CD14-positive monocyte (primary cell): Measurements from ENCODE around the gene OCLN. TPM values are rescaled to one million over a fixed set of nuclear protein-coding genes. Genes with fewer than 3 reads are reported as not detected.

Source experiments
- DNase-seq, 3 donors: peaks; one replicate each; pipeline ENCODE4 v3.0.0-alpha.2; 2011 to 2022
- H2AFZ ChIP-seq: 2 replicates; pipeline ENCODE4 v1.6.0; 2012; ENCODE audit warnings: mild to moderate bottlenecking, low read depth, low read length, inconsistent platforms; ENCODE audit not compliant: insufficient read depth, poor library complexity, severe bottlenecking
- H3K27ac ChIP-seq, 2 donors: 1 replicate in 1 of 2; 2 replicates in 1 of 2; pipeline ENCODE4 v1.5.1; 2012 to 2013; ENCODE audit warnings: low read length in 2 of 2, control low read depth in 1 of 2, inconsistent platforms in 1 of 2, low read depth in 1 of 2, mild to moderate bottlenecking in 1 of 2
- H3K27me3 ChIP-seq, 2 donors: one replicate each; pipeline versions ENCODE4 v1.6.0 to v1.6.1; 2011 to 2013; ENCODE audit warnings: low read length in 2 of 2; ENCODE audit not compliant: control insufficient read depth in 2 of 2, insufficient read depth in 2 of 2
- H3K36me3 ChIP-seq, 2 donors: replicated peaks in 1 of 2; 1 replicate in 1 of 2; 2 replicates in 1 of 2; pipeline versions ENCODE4 v1.5.1 to v1.6.1; 2012 to 2013; ENCODE audit warnings: low read length in 2 of 2, control low read depth in 1 of 2, inconsistent platforms in 1 of 2, mild to moderate bottlenecking in 1 of 2; ENCODE audit not compliant: insufficient read depth in 2 of 2, control insufficient read depth in 1 of 2
- H3K4me1 ChIP-seq, 2 donors: 1 replicate in 1 of 2; 2 replicates in 1 of 2; pipeline versions ENCODE4 v1.5.1 to v1.6.1; 2012 to 2013; ENCODE audit warnings: low read length in 2 of 2, control low read depth in 1 of 2, inconsistent platforms in 1 of 2, mild to moderate bottlenecking in 1 of 2, moderate library complexity in 1 of 2; ENCODE audit not compliant: insufficient read depth in 2 of 2, control insufficient read depth in 1 of 2
- H3K4me2 ChIP-seq: replicated peaks from 2 replicates; pipeline ENCODE3; 2012; ENCODE audit warnings: low read length, moderate library complexity, mild to moderate bottlenecking; ENCODE audit not compliant: poor library complexity, severe bottlenecking; ENCODE audit errors: extremely low read depth
- H3K4me3 ChIP-seq, 3 experiments: fragments of 200-600 bp in 1 of 3; sonication (generic) in 1 of 3; replicated peaks in 1 of 3; 1 replicate in 2 of 3; 2 replicates in 1 of 3; pipeline ENCODE4 v1.5.1; 2011 to 2013; ENCODE audit warnings: low read length in 3 of 3, mild to moderate bottlenecking in 3 of 3, control low read depth in 2 of 3, low read depth in 2 of 3, inconsistent platforms in 1 of 3, moderate library complexity in 1 of 3
- H3K79me2 ChIP-seq: 2 replicates; pipeline ENCODE4 v1.6.0; 2012; ENCODE audit warnings: mild to moderate bottlenecking, control low read depth, inconsistent platforms, low read length, moderate library complexity; ENCODE audit not compliant: insufficient read depth
- H3K9ac ChIP-seq: 2 replicates; pipeline ENCODE4 v1.6.0; 2017; ENCODE audit warnings: low read length, mild to moderate bottlenecking; ENCODE audit not compliant: insufficient read depth, poor library complexity, severe bottlenecking
- H3K9me3 ChIP-seq, 2 donors: replicated peaks in 1 of 2; 1 replicate in 1 of 2; 2 replicates in 1 of 2; pipeline versions ENCODE4 v1.5.1 to v1.6.1; 2012 to 2013; ENCODE audit warnings: low read length in 2 of 2, control low read depth in 1 of 2; ENCODE audit not compliant: control insufficient read depth in 1 of 2, insufficient read depth in 1 of 2
- H4K20me1 ChIP-seq: 2 replicates; pipeline ENCODE4 v1.6.0; 2012; ENCODE audit warnings: mild to moderate bottlenecking, low read length, control low read depth, moderate library complexity; ENCODE audit not compliant: insufficient read depth
- H3K27ac Mint-ChIP-seq, 7 donors: one replicate each; pipeline ENCODE4 v1.8.0; 2020; ENCODE audit warnings: mild to moderate bottlenecking in 7 of 7, mixed read lengths in 7 of 7, moderate library complexity in 6 of 7, inconsistent platforms in 2 of 7
- H3K27me3 Mint-ChIP-seq, 3 donors: one replicate each; pipeline ENCODE4 v1.8.0; 2021 to 2022; ENCODE audit warnings: low read depth in 3 of 3, mild to moderate bottlenecking in 3 of 3, mixed read lengths in 3 of 3, moderate library complexity in 3 of 3, inconsistent platforms in 1 of 3
- H3K36me3 Mint-ChIP-seq, 2 donors: one replicate each; pipeline ENCODE4 v1.8.0; 2020; ENCODE audit warnings: mixed read lengths in 2 of 2, inconsistent platforms in 1 of 2, mild to moderate bottlenecking in 1 of 2
- H3K4me1 Mint-ChIP-seq: one replicate; pipeline ENCODE4 v1.8.0; 2020; ENCODE audit warnings: mild to moderate bottlenecking, mixed read lengths
- H3K4me3 Mint-ChIP-seq, 2 donors: one replicate each; pipeline ENCODE4 v1.8.0; 2020; ENCODE audit warnings: mild to moderate bottlenecking in 2 of 2, mixed read lengths in 2 of 2, moderate library complexity in 1 of 2
- H3K9me3 Mint-ChIP-seq, 7 donors: one replicate each; pipeline ENCODE4 v1.8.0; 2020 to 2022; ENCODE audit warnings: mixed read lengths in 7 of 7, mild to moderate bottlenecking in 6 of 7, moderate library complexity in 6 of 7, inconsistent platforms in 2 of 7
- CTCF ChIP-seq: fragments of 200-600 bp; IDR thresholded peaks from one replicate; pipeline ENCODE4 v1.8.0; 2022; ENCODE audit warnings: antibody characterized with exemption, mild to moderate bottlenecking
- WGBS: methylation state at CpG from one replicate; pipeline ENCODE4 v1.1.5; 2013; ENCODE audit warnings: missing lambda C conversion rate; ENCODE audit not compliant: insufficient coverage; 5-methylcytosine and 5-hydroxymethylcytosine counted together
- intact Hi-C, 2 donors: fragments of 100-400 bp; cut with micrococcal nuclease; formaldehyde crosslinking; loops; one replicate each; pipeline versions ENCODE4 v1.15.0 to v1.15.1; 2023
- polyA plus RNA-seq, 3 donors: library from polyadenylated mRNA; depleted of rRNA in 1 of 3; unstranded in 2 of 3; stranded (reverse) in 1 of 3; fragments of 300-500 nt in 2 of 3; fragments of >200 nt in 1 of 3; fragmentation: Illumina TruSeq in 2 of 3; gene quantifications; 1 replicate in 2 of 3; 2 replicates in 1 of 3; pipeline ENCODE4 v1.2.3, GENCODE V29; 2012 to 2021

OCLN gene
- polyA plus RNA-seq, 3 donors = 0.03 to 0.15 TPM; not detected in 1

- Histone ChIP-seq H2AFZ (peak overlapping the region; percentile 91), H3K27me3 (peaks cover 14 to 36% of the 10 kb centered on the region in 2 donors), H3K9ac (peak overlapping the region; percentile 59), H3K27ac (no peak overlapping the region), H4K20me1 (no peaks in the 10 kb centered on the region), H3K4me3 (peak overlapping the region in 2 of 3 experiments; percentile 45 to 90), H3K79me2 (no peaks in the 10 kb centered on the region), H3K4me1 (peaks cover 18 to 26% of the 10 kb centered on the region in 2 donors), H3K4me2 (peak overlapping the region; percentile 100), H3K9me3 (peaks cover 0 to 5% of the 10 kb centered on the region in 2 donors), H3K36me3 (no peaks in the 10 kb centered on the region)
- peaks cover 0 to 6% (median 0%) of the 10 kb centered on the region in 7 donors for H3K9me3 Mint-ChIP-seq
- H3K4me1 Mint-ChIP-seq = peaks cover 21% of the 10 kb centered on the region
- peaks cover 0 to 5% of the 10 kb centered on the region in 2 donors for H3K36me3 Mint-ChIP-seq
- peak overlapping the region; percentile 86 to 94 for H3K4me3 Mint-ChIP-seq
- intact Hi-C loops = no loop called here
- peak overlapping the region in 1 of 7 donors; percentile 2 for H3K27ac Mint-ChIP-seq
- peaks cover 23 to 38% (median 28%) of the 10 kb centered on the region in 3 donors for H3K27me3 Mint-ChIP-seq
- TF ChIP-seq CTCF = no peak
- no peak for DNase-seq
- 11% methylated on average over 14 of the region's 17 CpGs for whole genome bisulfite sequencing
Measured at GRCh38 chr5:69491838-69492390, 676 bp upstream of the OCLN start.

GRCh38 chr5:69492923-69493395 is 369 bp downstream of the OCLN start:
- intact Hi-C loops = no loop called here
- peaks cover 0 to 5% of the 10 kb centered on the region in 2 donors for H3K36me3 Mint-ChIP-seq
- peak overlapping the region; percentile 45 to 90 (median 54) for H3K4me3 ChIP-seq
- H3K79me2 ChIP-seq = no peaks in the 10 kb centered on the region
- H3K27ac ChIP-seq = no peak overlapping the region
- H3K4me1 Mint-ChIP-seq = peaks cover 23% of the 10 kb centered on the region
- peaks cover 23 to 38% (median 28%) of the 10 kb centered on the region in 3 donors for H3K27me3 Mint-ChIP-seq
- peaks cover 18 to 26% of the 10 kb centered on the region in 2 donors for H3K4me1 ChIP-seq
- peak overlapping the region; percentile 86 to 94 for H3K4me3 Mint-ChIP-seq
- H3K36me3 ChIP-seq = no peaks in the 10 kb centered on the region
- peaks cover 0 to 5% of the 10 kb centered on the region in 2 donors for H3K9me3 ChIP-seq
- TF ChIP-seq CTCF = no peak
- peak overlapping the region; percentile 59 for H3K9ac ChIP-seq
- H3K27ac Mint-ChIP-seq = no peak overlapping the region
- no peaks in the 10 kb centered on the region for H4K20me1 ChIP-seq
- H3K27me3 ChIP-seq = peaks cover 14 to 36% of the 10 kb centered on the region in 2 donors
- peak overlapping the region; percentile 100 for H3K4me2 ChIP-seq
- under 1% methylated on average over 35 of the region's 42 CpGs for WGBS
- H3K9me3 Mint-ChIP-seq = peaks cover 0 to 6% (median 0%) of the 10 kb centered on the region in 7 donors
- peak in 1 of 3 donors; percentile 3 for DNase-seq
- peak overlapping the region; percentile 91 for H2AFZ ChIP-seq
